ENCODE results near the gene CEMIP.

- TF ChIP-seq, protein P1, sequence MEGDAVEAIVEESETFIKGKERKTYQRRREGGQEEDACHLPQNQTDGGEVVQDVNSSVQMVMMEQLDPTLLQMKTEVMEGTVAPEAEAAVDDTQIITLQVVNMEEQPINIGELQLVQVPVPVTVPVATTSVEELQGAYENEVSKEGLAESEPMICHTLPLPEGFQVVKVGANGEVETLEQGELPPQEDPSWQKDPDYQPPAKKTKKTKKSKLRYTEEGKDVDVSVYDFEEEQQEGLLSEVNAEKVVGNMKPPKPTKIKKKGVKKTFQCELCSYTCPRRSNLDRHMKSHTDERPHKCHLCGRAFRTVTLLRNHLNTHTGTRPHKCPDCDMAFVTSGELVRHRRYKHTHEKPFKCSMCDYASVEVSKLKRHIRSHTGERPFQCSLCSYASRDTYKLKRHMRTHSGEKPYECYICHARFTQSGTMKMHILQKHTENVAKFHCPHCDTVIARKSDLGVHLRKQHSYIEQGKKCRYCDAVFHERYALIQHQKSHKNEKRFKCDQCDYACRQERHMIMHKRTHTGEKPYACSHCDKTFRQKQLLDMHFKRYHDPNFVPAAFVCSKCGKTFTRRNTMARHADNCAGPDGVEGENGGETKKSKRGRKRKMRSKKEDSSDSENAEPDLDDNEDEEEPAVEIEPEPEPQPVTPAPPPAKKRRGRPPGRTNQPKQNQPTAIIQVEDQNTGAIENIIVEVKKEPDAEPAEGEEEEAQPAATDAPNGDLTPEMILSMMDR (conservative IDR thresholded peaks at IDR 0.05; ENCODE audit: low read depth, low read length) = no peak
- TF ChIP-seq RAD21 (IDR thresholded peaks at IDR 0.05; ENCODE audit: low read length) (no peak), RFX5 (IDR thresholded peaks at IDR 0.05; ENCODE audit: low read depth, low read length) (no peak), POLR2A (IDR thresholded peaks at IDR 0.05; ENCODE audit: low read depth, low read length) (no peak), SMC3 (IDR thresholded peaks at IDR 0.05; ENCODE audit: low read depth, low read length) (no peak), MAFK (IDR thresholded peaks at IDR 0.05; ENCODE audit: low read depth, low read length) (no peak), BHLHE40 (IDR thresholded peaks at IDR 0.05; ENCODE audit: low read depth, low read length) (no peak), CHD1 (IDR thresholded peaks at IDR 0.05; ENCODE audit: low read depth, low read length) (no peak)
- TF ChIP-seq, protein P2, sequence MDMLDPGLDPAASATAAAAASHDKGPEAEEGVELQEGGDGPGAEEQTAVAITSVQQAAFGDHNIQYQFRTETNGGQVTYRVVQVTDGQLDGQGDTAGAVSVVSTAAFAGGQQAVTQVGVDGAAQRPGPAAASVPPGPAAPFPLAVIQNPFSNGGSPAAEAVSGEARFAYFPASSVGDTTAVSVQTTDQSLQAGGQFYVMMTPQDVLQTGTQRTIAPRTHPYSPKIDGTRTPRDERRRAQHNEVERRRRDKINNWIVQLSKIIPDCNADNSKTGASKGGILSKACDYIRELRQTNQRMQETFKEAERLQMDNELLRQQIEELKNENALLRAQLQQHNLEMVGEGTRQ (IDR thresholded peaks at IDR 0.05; ENCODE audit: low read depth, low read length) = no peak
These were observed 170.6 kb downstream of the CEMIP start for GRCh38 chr15:80949756-80950155.

Data from IMR-90 (cell line).